PC-3 (cell line): ENCODE data around the gene AKAP13. TPM values are rescaled to one million over a fixed set of nuclear protein-coding genes. Genes with fewer than 3 reads are reported as not detected.

Source experiments
- ATAC-seq: fragments of 200-7000 bp; cut with Tn5 transposase; 2 replicates; pipeline ENCODE4 v1.9.1; 2020; ENCODE audit warnings: mild to moderate bottlenecking, moderate library complexity
- BruUV-seq: library from RNA; stranded (reverse); fragments of 400-500 nt; replicated peaks from 2 replicates; lab custom pipeline; 2021; lab: Mats Ljungman, UMichigan
- CTCF ChIA-PET: fragments of 300-600 bp; sonication (Branson Sonifier 250); formaldehyde crosslinking; loops from one replicate; lab custom pipeline; 2022; ENCODE audit warnings: antibody characterized with exemption; lab: Charles Lee
- POLR2A ChIA-PET: fragments of 300-600 bp; sonication (Branson Sonifier 250); formaldehyde crosslinking; loops from one replicate; lab custom pipeline; 2022; ENCODE audit warnings: antibody characterized with exemption; ENCODE audit not compliant: unreplicated experiment; lab: Charles Lee
- DNase-seq: peaks from one replicate; pipeline ENCODE4 v3.0.0-alpha.2; 2015
- H2AFZ ChIP-seq: fragments of 300-600 bp; sonication (generic); 2 replicates; pipeline ENCODE4 v1.6.0; 2016; ENCODE audit warnings: antibody characterized with exemption, low read length
- H3F3A ChIP-seq: fragments of 300-600 bp; sonication (generic); one replicate; pipeline ENCODE4 v1.6.0; 2017; ENCODE audit warnings: antibody characterized with exemption, low read length, control low read depth, mild to moderate bottlenecking; ENCODE audit not compliant: unreplicated experiment
- H3K27ac ChIP-seq: fragments of 300-600 bp; sonication (generic); 2 replicates; pipeline ENCODE4 v1.5.1; 2016; ENCODE audit warnings: mild to moderate bottlenecking, low read length
- H3K27me3 ChIP-seq: fragments of 300-600 bp; sonication (generic); 2 replicates; pipeline ENCODE4 v1.6.1; 2016; ENCODE audit warnings: low read length, mixed read lengths
- H3K36me3 ChIP-seq: fragments of 300-600 bp; sonication (generic); 2 replicates; pipeline ENCODE4 v1.6.1; 2016; ENCODE audit warnings: low read depth, mixed run types, low read length, mixed read lengths
- H3K4me1 ChIP-seq: fragments of 300-600 bp; sonication (generic); 2 replicates; pipeline ENCODE4 v1.5.1; 2016; ENCODE audit warnings: low read length; ENCODE audit not compliant: insufficient read depth
- H3K4me2 ChIP-seq: fragments of 300-600 bp; sonication (generic); 2 replicates; pipeline ENCODE4 v1.6.0; 2016; ENCODE audit warnings: low read length
- H3K4me3 ChIP-seq: fragments of 300-600 bp; sonication (generic); 2 replicates; pipeline ENCODE4 v1.5.1; 2016; ENCODE audit warnings: mild to moderate bottlenecking, low read length, mixed read lengths
- H3K79me2 ChIP-seq: fragments of 300-600 bp; sonication (generic); 2 replicates; pipeline ENCODE4 v1.6.1; 2017; ENCODE audit warnings: low read length, mixed read lengths
- H3K9ac ChIP-seq: fragments of 300-600 bp; sonication (generic); 2 replicates; pipeline ENCODE4 v1.6.0; 2016; ENCODE audit warnings: mild to moderate bottlenecking, low read length
- H3K9me2 ChIP-seq: fragments of 300-600 bp; sonication (generic); replicated peaks from 2 replicates; pipeline ENCODE4 v1.6.1; 2016; ENCODE audit warnings: mixed run types, low read length, mixed read lengths
- H3K9me3 ChIP-seq: fragments of 300-600 bp; sonication (generic); 2 replicates; pipeline ENCODE4 v1.6.1; 2016; ENCODE audit warnings: low read length, mixed read lengths
- H4K20me1 ChIP-seq: fragments of 300-600 bp; sonication (generic); 2 replicates; pipeline ENCODE4 v1.6.1; 2016; ENCODE audit warnings: low read length, mixed read lengths
- CTCF ChIP-seq: fragments of 300-600 bp; sonication (generic); conservative IDR thresholded peaks from 2 replicates; pipeline ENCODE4 v1.5.1; 2017; ENCODE audit warnings: antibody characterized with exemption, low read depth, mild to moderate bottlenecking, low read length
- EZH2 ChIP-seq: fragments of 300-600 bp; sonication (generic); IDR thresholded peaks from one replicate; pipeline ENCODE4 v1.6.1; 2017; ENCODE audit warnings: antibody characterized with exemption, mild to moderate bottlenecking, low read length; ENCODE audit not compliant: unreplicated experiment
- EZH2phosphoT487 ChIP-seq: fragments of 300-600 bp; sonication (generic); IDR thresholded peaks from 2 replicates; pipeline ENCODE4 v1.6.1; 2018; ENCODE audit warnings: mild to moderate bottlenecking, antibody characterized with exemption, low read length, borderline replicate concordance
- intact Hi-C: fragments of 100-400 bp; cut with micrococcal nuclease; formaldehyde crosslinking; loops from 2 replicates; pipeline ENCODE4 v1.9.0; 2023
- total RNA-seq: library from RNA; depleted of rRNA; stranded (reverse); fragments of >200 nt; gene quantifications from 2 replicates; pipeline ENCODE4 v1.2.3, GENCODE V29; 2014

AKAP13 gene
- total RNA-seq, 1 experiment from 2014 or later, result 36.8 TPM

- no peak overlapping the region for H2AFZ ChIP-seq
- H3K4me2 ChIP-seq, result no peak overlapping the region
- H3K9ac ChIP-seq, result no peak overlapping the region
- H3F3A ChIP-seq, result peaks cover 7% of the 10 kb centered on the region
- no peak overlapping the region for H3K27ac ChIP-seq
- H3K9me2 ChIP-seq, result no peaks in the 10 kb centered on the region
- peaks cover 26% of the 10 kb centered on the region for H3K4me1 ChIP-seq
- TF ChIP-seq EZH2 (no peak), CTCF (no peak), EZH2phosphoT487 (no peak)
- ATAC-seq (no peak), DNase-seq (no peak)
- 0 out of 2 replicates have a peak, but pooled peaks cover 3% of the 10 kb centered on the region for H3K36me3 ChIP-seq
- H4K20me1 ChIP-seq, result no peaks in the 10 kb centered on the region
- H3K4me3 ChIP-seq, result no peak overlapping the region
- no peaks in the 10 kb centered on the region for H3K27me3 ChIP-seq
- POLR2A ChIA-PET, result no interaction called here
- CTCF ChIA-PET, result no interaction called here
- no peaks in the 10 kb centered on the region for H3K9me3 ChIP-seq
- H3K79me2 ChIP-seq, result peaks cover 3% of the 10 kb centered on the region; the same call in 1 of the 2 replicates
- intact Hi-C loops, result no loop called here
- no TSS peak for BruUV-seq
These were observed 223.8 kb downstream of the AKAP13 start for GRCh38 chr15:85604194-85604593.

GRCh38 chr15:85606738-85607137 is 226.3 kb downstream of the AKAP13 start:
- Histone ChIP-seq H3K36me3 (0 out of 2 replicates have a peak, but pooled peaks cover 3% of the 10 kb centered on the region), H3K79me2 (peaks cover 8% of the 10 kb centered on the region; the same call in 1 of the 2 replicates), H3K4me1 (peaks cover 26% of the 10 kb centered on the region), H3K9ac (peak overlapping the region; percentile 44; the same call in 1 of the 2 replicates), H3K27me3 (no peaks in the 10 kb centered on the region), H3F3A (peaks cover 7% of the 10 kb centered on the region), H3K9me3 (no peaks in the 10 kb centered on the region), H2AFZ (no peak overlapping the region), H3K9me2 (no peaks in the 10 kb centered on the region), H4K20me1 (no peaks in the 10 kb centered on the region), H3K4me2 (peak overlapping the region; percentile 65), H3K4me3 (no peak overlapping the region), H3K27ac (peak overlapping the region; percentile 93)
- intact Hi-C loops, result no loop called here
- ATAC-seq, result no peak
- no peak for DNase-seq
- BruUV-seq, result no TSS peak
- CTCF ChIA-PET, result no interaction called here
- POLR2A ChIA-PET, result interaction anchor here (0.5 to 0.7 kb wide), 5 partner anchors 14 to 999 kb away, joined by 3 to 6 read pairs (median 3); no protein-coding TSS in a partner anchor
- no peak for TF ChIP-seq EZH2
- no peak for TF ChIP-seq EZH2phosphoT487
- TF ChIP-seq CTCF, result no peak

- Histone ChIP-seq H3K27ac (peak overlapping the region; percentile 93), H3K4me3 (peak overlapping the region; percentile 33), H4K20me1 (no peaks in the 10 kb centered on the region), H3K9ac (peak overlapping the region; percentile 44), H3K27me3 (no peaks in the 10 kb centered on the region), H2AFZ (no peak overlapping the region), H3K79me2 (peaks cover 8% of the 10 kb centered on the region; the same call in 1 of the 2 replicates), H3K4me2 (peak overlapping the region; percentile 65), H3K4me1 (peaks cover 26% of the 10 kb centered on the region), H3K9me3 (no peaks in the 10 kb centered on the region), H3K36me3 (0 out of 2 replicates have a peak, but pooled peaks cover 3% of the 10 kb centered on the region), H3F3A (peaks cover 7% of the 10 kb centered on the region), H3K9me2 (no peaks in the 10 kb centered on the region)
- DNase-seq (peak; percentile 67), ATAC-seq (peak; percentile 84)
- TF ChIP-seq EZH2 (no peak), EZH2phosphoT487 (no peak), CTCF (no peak)
- CTCF ChIA-PET, result interaction anchor here (0.7 kb wide), 1 partner anchor 19 kb away, joined by 4 read pairs; no protein-coding TSS in a partner anchor
- POLR2A ChIA-PET, result interaction anchor here (0.5 to 0.7 kb wide), 5 partner anchors 13 to 1000 kb away, joined by 3 to 6 read pairs (median 3); no protein-coding TSS in a partner anchor
- BruUV-seq, result no TSS peak
- intact Hi-C loops, result no loop called here
These were observed 226.9 kb downstream of the AKAP13 start for GRCh38 chr15:85607141-85607806.
